ENCODE results near the gene CBLN1. TPM values are rescaled to one million over a fixed set of nuclear protein-coding genes. Genes with fewer than 3 reads are reported as not detected.
"Not testable (repeated sequence)": the region's sequence is repeated elsewhere in the genome, so short reads cannot be mapped to it uniquely, and the experiment has no call there.

The CBLN1 gene
- polyA plus RNA-seq, 1 donor: 1.1 TPM

GRCh38 chr16:49277386-49277742 lies 4.3 kb downstream of the CBLN1 start:
- DNase-seq: no peak

- no peak for DNase-seq
These were observed 4.8 kb downstream of the CBLN1 start for GRCh38 chr16:49276646-49277385.

- no peak for DNase-seq
These were observed 5.8 kb downstream of the CBLN1 start for GRCh38 chr16:49275870-49276269.

- DNase-seq: no peak
These were observed 6.4 kb downstream of the CBLN1 start for GRCh38 chr16:49275050-49275730.

GRCh38 chr16:49274591-49274990 lies 7.0 kb downstream of the CBLN1 start:
- no peak for DNase-seq

GRCh38 chr16:49273771-49274170 lies 7.9 kb downstream of the CBLN1 start:
- DNase-seq: no peak

GRCh38 chr16:49271363-49271762 lies 10.3 kb downstream of the CBLN1 start:
- DNase-seq: no peak

- DNase-seq: no peak
These were observed 12.4 kb downstream of the CBLN1 start for GRCh38 chr16:49269201-49269600.

GRCh38 chr16:49268667-49269066 lies 13.0 kb downstream of the CBLN1 start:
- no peak for DNase-seq

GRCh38 chr16:49262501-49262900 lies 19.1 kb downstream of the CBLN1 start:
- DNase-seq: no peak

- no peak for DNase-seq
These were observed 19.7 kb downstream of the CBLN1 start for GRCh38 chr16:49261930-49262329.

- no peak for DNase-seq
These were observed 20.6 kb downstream of the CBLN1 start for GRCh38 chr16:49260956-49261530.

GRCh38 chr16:49260253-49260652 lies 21.4 kb downstream of the CBLN1 start:
- DNase-seq: no peak

GRCh38 chr16:49259330-49259729 lies 22.3 kb downstream of the CBLN1 start:
- no peak for DNase-seq

- no peak for DNase-seq
These were observed 30.9 kb downstream of the CBLN1 start for GRCh38 chr16:49250689-49251088.

- DNase-seq: no peak
These were observed 33.4 kb downstream of the CBLN1 start for GRCh38 chr16:49248227-49248626.

GRCh38 chr16:49236216-49236615 lies 45.4 kb downstream of the CBLN1 start:
- DNase-seq: no peak

GRCh38 chr16:49228335-49228734 lies 53.3 kb downstream of the CBLN1 start:
- DNase-seq: not testable (repeated sequence)

Other genes starting within 250 kb of the CBLN1 start
- gene C16orf78, start 92.0 kb upstream of the CBLN1 start, polyA plus RNA-seq (ENCODE audit: insufficient read length): not detected